Stimulated activated CD8-positive, alpha-beta memory T cell treated with anti-CD3 and anti-CD28 coated beads, Interleukin-15, amount 100 ng/mL, for 48 hours (primary cell): ENCODE measurements around the gene SLC39A5.

Source experiments
- DNase-seq, 2 donors: peaks; one replicate each; pipeline ENCODE4 v3.0.0-alpha.2; 2020; ENCODE audit warnings: low read depth in 2 of 2

The SLC39A5 gene

DNA sequence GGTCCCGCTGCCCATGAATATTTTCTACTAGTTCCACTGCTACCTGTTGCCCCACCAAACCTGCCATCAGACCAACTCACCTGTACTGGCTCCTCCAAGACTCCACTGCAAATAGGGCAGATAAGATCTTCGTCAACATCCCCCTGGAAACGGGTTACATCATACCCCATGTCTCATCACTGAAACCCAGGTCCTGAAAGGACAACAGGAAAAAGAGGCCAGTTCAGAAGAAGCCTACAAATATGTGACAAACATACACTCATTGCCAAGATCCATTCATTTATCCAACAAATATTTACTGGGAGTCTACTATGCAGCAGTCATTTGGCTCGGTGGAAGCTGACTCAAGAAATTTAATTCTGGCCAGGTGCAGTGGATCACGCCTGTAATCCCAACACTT, 16.0 kb upstream of the SLC39A5 start:
- no peak for DNase-seq

DNA sequence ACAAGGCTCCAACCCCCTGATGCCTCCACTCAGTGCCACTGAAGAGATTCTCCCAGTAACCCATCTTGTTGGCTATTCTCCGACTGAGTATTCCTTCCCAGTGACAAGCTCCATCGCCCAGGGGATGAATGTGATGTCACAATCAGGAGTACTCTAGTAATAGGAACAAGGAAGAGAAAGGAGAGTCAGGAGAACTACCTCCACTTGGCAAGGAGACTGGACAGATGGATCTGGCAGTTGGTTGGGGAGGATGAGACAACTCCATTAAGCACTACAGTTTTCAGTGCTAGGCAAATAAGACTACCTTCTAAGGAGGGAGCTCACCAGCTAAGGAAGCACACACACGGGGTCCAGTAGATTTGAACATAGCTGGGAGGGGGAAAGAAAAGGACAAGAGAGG, 13.4 kb upstream of the SLC39A5 start:
- DNase-seq, result no peak

DNA sequence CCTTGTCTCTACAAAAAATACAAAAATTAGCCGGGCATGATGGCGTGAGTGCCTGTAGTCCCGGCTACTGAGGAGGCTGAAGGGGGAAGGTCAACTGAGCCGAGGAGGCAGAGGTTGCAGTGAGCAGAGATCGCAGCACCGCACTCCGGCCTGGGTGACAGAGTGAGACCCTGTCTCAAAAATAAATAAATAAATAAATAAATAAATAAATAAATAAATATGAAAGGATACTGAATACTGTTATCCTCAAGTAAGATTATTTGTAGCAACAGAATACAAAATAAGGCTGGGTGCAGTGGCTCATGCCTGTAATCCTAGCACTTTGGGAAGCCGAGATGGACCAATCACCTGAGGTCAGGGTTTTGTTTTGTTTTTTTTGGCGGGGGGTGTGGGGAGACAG, 10.0 kb upstream of the SLC39A5 start:
- no peak for DNase-seq

DNA sequence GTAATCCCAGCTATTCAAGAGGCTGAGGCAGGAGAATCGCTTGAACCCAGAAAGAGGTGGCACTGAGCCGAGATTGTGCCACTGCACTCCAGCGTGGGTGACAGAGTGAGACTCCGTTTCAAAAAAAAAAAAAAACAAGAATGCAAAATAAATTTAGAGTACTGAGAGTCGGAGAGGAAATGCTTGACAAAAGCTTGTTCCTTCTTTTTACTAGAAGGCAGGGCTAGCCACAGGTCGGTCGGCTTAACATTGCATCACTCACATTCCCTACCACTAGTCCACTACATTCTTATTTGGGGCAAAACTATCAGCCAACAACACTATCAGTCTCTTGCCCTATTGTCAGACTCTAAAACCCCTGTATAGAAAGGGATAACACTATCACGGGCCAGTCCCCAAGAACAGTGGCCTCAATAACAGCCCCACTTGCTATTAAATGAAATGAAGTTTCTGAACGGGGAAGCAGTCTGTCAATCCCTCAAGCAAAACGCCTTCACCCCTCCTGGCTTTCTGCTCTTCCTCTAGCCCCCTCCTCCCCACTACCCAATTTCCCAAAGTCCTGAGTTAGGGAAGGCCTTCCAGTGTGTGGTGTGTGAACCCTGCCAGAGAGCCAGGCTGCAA, 9.1 kb upstream of the SLC39A5 start:
- DNase-seq, result no peak

DNA sequence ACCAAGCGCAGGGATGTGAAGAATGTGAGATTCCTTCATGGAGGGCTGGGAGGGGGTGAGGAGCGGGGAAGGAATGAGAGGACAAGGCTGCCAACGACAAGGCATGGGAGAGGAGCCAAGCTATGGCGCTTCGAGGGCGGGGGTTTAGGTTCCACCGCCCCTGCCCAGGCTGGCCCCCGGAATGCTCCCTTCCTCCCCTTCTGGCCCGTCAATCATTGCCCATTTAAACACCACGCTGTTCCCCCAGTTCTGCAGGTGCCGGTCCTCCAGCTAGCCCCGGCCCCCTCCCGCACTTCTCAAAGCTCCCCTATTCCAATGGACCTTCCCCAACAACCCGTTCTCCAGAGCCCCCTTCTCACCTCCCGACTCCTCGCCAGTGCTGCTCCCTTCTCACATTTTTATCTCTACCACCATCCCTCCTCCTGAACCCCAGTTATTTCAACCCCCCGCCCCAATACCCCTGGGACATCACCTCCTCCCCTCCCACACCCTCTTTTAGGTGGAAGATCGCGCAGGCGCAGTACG, 8.6 kb upstream of the SLC39A5 start:
- DNase-seq, result no peak

DNA sequence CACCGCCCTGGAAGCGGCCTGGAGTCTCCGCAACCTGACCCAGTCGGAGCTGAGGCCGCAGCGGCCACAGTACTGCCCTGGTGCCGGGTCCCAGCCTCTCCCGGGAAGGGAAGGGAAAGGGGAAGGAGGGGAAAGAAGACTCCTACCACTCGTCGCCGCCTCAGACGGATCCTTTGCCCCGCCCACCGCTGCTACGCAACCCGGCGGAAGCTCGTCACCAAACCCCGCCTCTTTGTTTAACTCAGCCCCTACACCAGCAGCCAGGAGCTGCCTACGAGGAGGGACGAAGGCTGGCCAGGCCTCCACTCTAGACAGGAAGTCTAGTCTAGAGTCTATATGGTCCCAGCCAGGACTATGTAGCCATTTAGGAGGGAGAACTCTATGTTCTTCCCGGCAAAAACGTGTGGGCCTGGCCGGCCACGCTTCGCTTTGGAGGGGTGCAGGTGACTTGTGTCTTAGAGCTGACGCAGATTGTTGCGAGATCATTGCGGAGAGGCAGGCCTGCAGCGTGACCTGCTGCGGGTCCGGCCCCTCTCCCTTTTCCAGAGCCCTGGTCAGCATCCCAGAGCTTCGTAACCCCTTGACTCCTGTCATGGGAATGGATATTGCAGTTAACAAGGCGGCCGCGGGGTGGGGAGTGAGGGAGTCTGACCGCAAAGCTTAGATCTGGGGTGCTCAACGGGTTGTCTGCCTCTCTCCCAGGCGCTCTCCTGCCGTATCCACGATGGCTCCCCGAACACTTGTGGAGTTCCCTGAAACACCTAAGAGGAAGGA, 7.9 kb upstream of the SLC39A5 start, which contains the start of gene RNF41:
TSS of gene RNF41 (minus strand) at position 166 of the 774 bp plus-strand sequence. CDS start 7,875 bp downstream, outside the sequence.
- peak; percentile 85 to 88 for DNase-seq

DNA sequence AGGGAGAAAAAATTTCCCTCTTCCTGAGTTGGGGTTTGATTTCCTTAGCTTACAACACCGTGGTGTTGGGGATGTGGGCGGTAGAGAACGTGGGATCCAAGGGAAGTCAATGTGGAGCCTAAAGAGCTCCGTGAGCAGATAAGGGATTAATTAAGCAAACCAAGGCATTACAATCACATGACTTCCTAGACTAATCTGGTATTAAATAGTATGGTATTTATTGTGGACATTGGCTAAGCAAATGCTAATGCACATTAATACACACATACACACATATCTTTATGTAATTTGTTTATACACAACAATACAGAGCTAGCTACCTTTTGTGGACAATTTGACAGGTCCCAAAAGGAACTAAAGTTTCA, 7.3 kb upstream of the SLC39A5 start:
- no peak for DNase-seq

DNA sequence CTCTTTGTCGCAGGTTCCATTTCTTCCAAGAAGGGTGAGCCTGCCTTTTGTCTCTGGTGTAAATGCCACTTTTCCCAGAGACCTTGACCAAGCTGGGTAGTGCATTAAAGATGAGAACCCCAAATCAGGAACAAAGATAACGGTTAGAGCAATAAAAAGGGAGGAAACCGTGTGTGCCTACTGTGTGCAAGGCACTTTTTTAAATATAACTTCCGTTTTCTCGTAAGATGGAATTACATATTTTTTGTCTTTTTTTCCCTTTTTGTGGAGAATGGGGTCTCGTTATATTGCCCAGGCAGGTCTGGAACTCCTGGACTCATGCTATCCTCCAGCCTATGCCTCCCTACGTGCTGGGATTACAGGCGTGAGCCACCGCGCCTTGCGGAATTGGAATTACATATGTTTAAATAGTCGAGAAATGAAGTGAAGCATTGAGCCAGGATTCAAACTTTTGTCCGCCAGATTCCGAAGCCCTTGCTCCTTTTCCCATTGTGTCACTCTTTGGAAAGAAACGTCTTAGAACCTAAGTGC, 6.2 kb upstream of the SLC39A5 start:
- no peak for DNase-seq

DNA sequence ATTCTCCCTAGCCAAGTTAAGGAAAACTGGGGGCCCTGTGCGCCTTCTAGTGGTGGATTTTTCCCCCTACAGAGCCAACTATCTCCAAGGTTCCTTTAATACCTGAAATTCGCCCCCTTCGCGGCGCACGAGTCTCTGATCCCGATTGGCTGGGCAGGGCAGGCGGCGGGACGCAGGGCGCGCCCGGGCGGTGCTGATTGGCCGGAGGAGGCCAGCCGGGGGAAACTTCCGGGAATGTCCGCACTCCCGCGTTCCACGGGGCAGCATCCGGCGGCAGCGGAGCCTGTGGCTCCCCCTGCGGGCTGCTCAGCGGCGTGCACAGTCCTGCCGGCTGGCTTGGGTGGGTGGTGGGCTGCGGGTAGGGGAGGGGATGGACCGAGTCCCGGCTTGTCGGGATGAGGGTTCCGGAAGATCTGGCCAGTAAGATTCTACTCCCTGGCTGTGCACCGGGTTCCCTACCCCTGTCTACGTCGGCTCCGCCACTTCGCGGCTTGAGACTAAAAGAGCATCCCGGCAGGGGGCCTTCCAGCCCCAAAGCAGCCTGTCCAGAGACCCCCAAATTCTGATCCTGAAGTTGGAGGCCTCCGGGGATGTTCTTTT, 5.6 kb upstream of the SLC39A5 start, which contains the start of gene NABP2:
TSS of gene NABP2 (plus strand) at position 241 of the 600 bp plus-strand sequence. CDS start 515 bp downstream, outside the sequence.
- DNase-seq, result peak; percentile 94 to 98

DNA sequence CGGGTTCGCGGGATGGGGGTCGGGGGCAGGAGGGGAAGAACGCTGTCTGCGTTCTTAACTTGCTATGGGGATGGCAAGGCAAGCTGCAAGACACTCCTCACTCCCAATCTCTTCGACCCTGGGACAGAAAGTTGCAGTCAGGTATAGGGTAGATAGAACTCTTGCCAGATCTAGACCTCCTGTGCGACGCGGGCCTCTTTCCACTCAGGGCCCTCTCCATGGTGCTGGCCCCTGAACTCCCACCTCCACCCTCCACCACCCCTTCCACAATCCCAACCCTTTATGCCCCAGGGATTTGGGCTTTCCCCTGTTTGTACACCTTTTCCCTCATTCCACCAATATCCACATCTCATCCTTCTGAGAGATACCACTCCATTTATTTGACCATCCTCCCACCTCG, 4.9 kb upstream of the SLC39A5 start:
- no peak for DNase-seq

DNA sequence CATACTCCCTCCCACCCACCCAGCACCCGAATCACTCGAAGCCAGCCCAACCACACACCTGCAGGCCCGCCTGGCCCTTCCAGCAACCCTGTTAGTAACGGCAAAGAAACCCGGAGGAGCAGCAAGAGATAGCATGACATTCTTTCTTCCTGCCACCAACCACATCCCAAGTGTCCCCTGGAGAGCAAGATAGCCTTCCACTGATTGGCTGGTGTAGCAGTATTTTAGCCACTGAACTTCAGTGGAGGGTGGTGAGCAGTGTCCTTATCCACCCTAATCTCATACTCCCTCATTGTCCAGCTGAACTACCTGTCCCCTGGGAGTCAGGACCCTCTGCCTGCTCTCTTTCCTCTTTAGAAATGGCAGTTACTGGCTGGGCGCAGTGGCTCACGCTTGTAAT, 769 bp upstream of the SLC39A5 start:
- no peak for DNase-seq

DNA sequence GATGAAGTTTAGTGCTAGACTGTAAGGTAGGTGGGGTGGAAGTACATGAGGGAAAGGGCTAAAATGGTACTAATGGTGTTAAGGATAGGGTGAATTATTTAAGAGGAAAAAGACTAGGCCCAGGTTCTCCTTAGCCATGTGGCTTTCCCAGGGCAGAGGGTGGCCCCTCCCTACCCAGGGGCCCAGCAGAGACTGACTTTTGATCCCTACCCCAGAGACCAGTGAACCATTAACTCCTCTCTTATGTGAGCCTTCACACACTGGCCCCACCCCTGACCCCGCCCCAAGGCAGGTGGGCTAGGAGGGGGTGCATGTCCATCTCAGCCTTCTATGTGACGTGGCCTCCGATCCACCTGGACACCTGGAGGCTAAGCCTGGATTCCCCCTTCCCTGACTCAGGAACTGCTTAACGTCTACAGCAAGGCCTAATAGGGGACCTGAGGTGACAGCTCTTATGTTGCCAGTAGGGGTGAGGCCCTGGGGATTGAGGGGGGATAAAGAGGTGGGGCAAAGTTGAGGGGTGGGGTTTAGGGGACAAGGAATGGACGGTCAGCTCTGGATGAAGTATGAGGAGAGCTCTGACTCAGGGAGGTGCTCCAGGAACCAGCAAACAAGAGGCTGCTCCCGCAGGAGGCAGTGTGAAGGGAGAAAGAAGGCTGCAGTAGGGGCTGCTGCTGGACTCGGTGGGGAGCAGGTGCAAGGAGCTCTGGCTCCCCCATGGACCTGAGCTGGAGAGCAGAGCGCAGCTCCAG, 757 bp downstream of the SLC39A5 start:
- no peak for DNase-seq

DNA sequence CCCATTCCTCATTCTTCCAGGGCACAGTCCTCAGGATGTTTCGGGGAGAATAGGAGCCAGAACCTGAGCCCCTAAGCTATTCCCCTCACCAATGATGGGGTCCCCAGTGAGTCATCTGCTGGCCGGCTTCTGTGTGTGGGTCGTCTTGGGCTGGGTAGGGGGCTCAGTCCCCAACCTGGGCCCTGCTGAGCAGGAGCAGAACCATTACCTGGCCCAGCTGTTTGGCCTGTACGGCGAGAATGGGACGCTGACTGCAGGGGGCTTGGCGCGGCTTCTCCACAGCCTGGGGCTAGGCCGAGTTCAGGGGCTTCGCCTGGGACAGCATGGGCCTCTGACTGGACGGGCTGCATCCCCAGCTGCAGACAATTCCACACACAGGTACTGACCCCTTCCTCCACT, 1.3 kb downstream of the SLC39A5 start:
- DNase-seq, result no peak

DNA sequence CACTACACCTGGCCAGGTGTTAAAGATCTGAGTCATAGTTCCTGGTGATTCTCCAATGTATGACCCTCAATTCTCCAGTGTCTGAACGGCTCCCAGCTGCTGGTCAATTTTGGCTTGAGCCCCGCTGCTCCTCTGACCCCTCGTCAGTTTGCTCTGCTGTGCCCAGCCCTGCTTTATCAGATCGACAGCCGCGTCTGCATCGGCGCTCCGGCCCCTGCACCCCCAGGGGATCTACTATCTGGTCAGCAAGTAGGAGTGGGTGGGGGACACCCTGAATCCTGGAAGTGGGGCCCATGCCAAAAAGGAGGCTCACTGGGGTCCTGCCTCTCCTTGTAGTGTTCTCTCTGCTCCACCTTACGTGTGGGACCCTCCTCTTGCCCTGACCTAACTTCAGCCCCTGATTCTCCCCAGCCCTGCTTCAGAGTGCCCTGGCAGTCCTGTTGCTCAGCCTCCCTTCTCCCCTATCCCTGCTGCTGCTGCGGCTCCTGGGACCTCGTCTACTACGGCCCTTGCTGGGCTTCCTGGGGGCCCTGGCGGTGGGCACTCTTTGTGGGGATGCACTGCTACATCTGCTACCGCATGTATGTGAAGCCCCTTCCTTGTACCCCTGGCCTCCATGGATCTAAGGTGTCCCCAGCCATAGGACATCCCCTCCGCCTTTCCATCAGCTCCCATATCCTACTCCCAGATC, 5.0 kb downstream of the SLC39A5 start:
- no peak for DNase-seq

DNA sequence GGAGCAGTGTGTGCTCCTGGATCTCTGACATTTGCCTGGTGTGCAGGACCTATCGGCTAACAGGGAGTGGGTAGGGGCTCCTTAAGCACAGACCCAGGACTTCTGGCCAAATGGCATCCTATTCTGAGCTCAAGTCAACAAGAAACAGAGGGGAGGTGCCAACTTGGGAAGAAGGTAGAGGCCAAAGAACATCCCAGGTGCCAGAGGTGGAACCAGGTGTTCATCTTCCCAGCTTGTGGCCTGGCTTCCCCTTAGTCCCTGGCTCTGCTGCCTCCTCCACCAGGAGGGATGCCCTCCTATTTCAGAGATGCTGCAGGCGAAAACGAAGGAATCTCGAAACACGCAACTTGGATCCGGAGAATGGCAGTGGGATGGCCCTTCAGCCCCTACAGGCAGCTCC, 6.2 kb downstream of the SLC39A5 start:
- no peak for DNase-seq

DNA sequence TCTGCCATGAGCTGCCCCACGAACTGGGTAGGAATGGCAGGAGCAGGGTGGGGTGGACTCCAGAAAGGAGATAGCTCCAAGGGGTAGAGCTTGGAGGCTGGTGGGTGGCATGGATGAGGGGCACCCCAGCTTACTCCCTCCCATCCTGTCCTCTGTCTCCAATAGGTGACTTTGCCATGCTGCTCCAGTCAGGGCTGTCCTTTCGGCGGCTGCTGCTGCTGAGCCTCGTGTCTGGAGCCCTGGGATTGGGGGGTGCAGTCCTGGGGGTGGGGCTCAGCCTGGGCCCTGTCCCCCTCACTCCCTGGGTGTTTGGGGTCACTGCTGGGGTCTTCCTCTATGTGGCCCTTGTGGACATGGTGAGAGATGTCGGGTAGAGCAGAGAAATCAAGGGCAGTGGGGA, 7.1 kb downstream of the SLC39A5 start:
- DNase-seq, result no peak

DNA sequence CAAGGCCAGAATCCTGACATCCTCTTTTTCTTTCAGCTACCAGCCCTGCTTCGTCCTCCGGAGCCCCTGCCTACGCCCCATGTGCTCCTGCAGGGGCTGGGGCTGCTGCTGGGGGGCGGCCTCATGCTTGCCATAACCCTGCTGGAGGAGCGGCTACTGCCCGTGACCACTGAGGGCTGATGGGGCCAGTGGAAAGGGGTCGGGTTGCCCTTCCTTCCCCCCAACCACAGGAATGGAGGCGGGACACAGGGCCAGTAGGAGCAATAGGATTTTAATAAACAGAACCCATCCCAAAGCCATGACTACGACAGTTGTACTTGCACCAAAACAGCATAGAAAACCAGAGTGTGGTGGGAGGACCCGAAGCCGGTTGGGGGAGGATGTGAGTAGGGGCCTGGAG, 7.7 kb downstream of the SLC39A5 start:
- no peak for DNase-seq

DNA sequence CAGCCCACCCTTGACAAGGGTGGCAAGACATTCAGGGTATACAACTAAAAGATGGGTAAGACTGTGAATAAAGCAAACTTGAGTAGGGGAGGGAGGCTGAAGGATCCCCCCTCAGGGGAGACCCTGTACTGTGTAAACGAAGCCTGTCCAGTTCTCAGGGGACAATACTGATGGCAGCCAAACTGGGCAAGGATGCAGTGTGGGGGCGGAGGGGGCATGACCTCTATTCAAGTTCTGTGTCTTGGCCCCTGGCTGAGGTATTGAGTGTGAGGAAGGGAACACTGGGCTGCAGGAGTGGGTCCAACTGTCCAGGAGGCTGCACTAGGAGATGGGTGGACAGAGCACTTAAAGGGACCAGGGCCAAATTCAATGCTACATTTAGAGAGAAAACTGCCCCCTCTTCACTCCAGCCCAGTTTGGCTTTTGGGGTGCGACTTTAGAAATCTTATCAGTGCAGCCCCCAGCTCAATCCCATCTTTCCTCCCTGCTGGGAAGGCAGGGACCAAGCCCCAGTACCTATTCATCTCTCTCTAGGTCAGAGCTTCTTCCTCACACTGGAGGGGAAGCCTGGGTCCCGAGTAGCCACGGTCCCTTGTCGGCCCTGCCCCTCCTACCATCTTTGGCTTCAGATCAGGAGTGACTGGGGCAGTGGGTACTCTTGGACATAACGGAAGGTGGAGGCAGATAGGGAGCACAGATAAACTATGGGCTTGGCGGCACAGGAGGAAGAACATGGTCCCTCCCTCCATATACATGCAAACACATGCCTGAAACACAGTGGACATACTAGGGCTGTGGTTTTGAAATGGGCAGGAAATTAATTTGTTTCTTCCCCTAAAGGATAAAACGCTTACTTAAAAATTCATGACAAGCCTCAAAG, 11.8 kb downstream of the SLC39A5 start:
- no peak for DNase-seq

DNA sequence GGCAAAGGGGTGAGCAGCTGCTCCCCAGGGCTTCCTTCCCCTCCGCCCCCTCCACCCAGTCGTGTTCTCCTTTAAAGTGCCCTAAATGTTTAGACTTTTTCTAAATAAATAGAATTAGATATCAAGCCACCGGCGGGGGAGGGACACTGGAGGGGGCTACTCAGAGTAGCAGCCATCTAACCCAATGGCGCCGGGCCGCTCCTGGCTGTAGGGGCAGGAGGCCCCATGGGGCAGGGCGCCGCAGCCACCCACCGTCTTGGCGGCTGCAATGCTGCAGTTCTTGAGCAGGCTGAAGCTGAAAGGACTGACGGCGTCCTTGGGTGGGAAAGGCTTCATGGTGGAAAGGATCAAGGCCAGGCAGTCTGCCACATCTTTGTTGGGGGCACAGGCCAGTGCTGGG, 13.1 kb downstream of the SLC39A5 start:
- no peak for DNase-seq

DNA sequence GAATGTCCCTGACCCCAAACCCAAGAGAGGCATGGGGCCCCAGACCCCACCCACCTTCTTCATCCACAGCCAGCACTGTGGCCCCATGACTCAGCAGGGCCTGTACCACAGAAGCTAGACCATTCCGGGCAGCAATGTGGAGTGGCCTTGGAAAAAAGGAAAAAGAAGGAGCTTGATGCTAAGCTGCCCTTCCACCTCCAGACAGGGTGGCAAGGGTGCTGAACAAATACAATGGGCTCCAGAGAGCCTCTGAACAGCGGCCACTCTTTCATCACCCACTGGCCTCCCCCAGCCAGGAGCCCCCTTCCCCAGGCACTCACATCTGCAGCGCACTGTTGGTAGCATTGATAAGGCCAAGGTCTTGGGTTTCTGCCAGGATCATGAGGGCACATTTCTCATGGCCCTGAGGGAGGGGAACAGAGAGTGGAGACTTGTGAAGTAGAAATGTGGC, 13.9 kb downstream of the SLC39A5 start:
- no peak for DNase-seq
